HEK293 (cell line): Measurements from ENCODE around the gene LGALS3BP.

Experiments
- CTCF ChIP-seq: fragments of 450-650 bp; formaldehyde crosslinking; IDR thresholded peaks from 2 replicates; pipeline ENCODE4 v1.5.1; 2016; ENCODE audit warnings: missing biosample characterization, missing genetic modification characterization
- REST ChIP-seq: fragments of 450-650 bp; formaldehyde crosslinking; IDR thresholded peaks from 2 replicates; pipeline ENCODE4 v1.5.1; 2016; ENCODE audit warnings: missing biosample characterization, missing genetic modification characterization
- YY1 ChIP-seq: fragments of 450-650 bp; formaldehyde crosslinking; IDR thresholded peaks from 2 replicates; pipeline ENCODE4 v1.5.1; 2018; ENCODE audit warnings: missing biosample characterization, missing genetic modification characterization
- ZBTB6 ChIP-seq: fragments of 450-650 bp; formaldehyde crosslinking; IDR thresholded peaks from 2 replicates; pipeline ENCODE4 v1.5.1; 2017; ENCODE audit warnings: missing biosample characterization, missing genetic modification characterization
- ZNF394 ChIP-seq: fragments of 450-650 bp; formaldehyde crosslinking; IDR thresholded peaks from 2 replicates; pipeline ENCODE4 v1.5.1; 2016; ENCODE audit warnings: missing biosample characterization, missing genetic modification characterization, mild to moderate bottlenecking, moderate library complexity, borderline replicate concordance
- ZNF510 ChIP-seq: fragments of 450-650 bp; formaldehyde crosslinking; IDR thresholded peaks from 2 replicates; pipeline ENCODE4 v1.5.1; 2018; ENCODE audit warnings: mild to moderate bottlenecking, missing genetic modification characterization, missing biosample characterization; ENCODE audit not compliant: insufficient replicate concordance
- ZNF624 ChIP-seq: fragments of 450-650 bp; formaldehyde crosslinking; IDR thresholded peaks from 2 replicates; pipeline ENCODE4 v1.5.1; 2017; ENCODE audit warnings: missing biosample characterization, missing genetic modification characterization
- ZNF629 ChIP-seq: fragments of 450-650 bp; formaldehyde crosslinking; IDR thresholded peaks from 2 replicates; pipeline ENCODE4 v1.5.1; 2017; ENCODE audit warnings: missing biosample characterization, missing genetic modification characterization
- ZNF768 ChIP-seq: fragments of 450-650 bp; formaldehyde crosslinking; IDR thresholded peaks from 2 replicates; pipeline ENCODE4 v1.5.1; 2018; ENCODE audit warnings: missing biosample characterization, mild to moderate bottlenecking, missing genetic modification characterization

GRCh38 chr17:78963378-78963777 lies 16.3 kb downstream of the LGALS3BP start:
- TF ChIP-seq ZNF510, result no peak
- TF ChIP-seq ZNF629 (tag by site-specific recombination), result no peak
- TF ChIP-seq ZNF624 (tag by site-specific recombination), result no peak
- TF ChIP-seq CTCF (tag by site-specific recombination), result no peak
- no peak for TF ChIP-seq ZNF768 (tag by site-specific recombination)
- no peak for TF ChIP-seq REST (tag by site-specific recombination)
- TF ChIP-seq YY1 (tag by site-specific recombination), result no peak
- TF ChIP-seq ZNF394 (tag by site-specific recombination), result no peak
- no peak for TF ChIP-seq ZBTB6 (tag by site-specific recombination)
